AG09309 (cell line): Measurements from ENCODE around the gene PCYT2.
A peak's percentile ranks its signal among the peaks of the same experiment; 100 is the strongest.

Experiments used
- DNase-seq: peaks from one replicate; pipeline ENCODE4 v3.0.0-alpha.2; 2010; ENCODE audit warnings: low read depth
- H3K4me3 ChIP-seq: 2 replicates; pipeline ENCODE4 v1.5.1; 2011; ENCODE audit warnings: mild to moderate bottlenecking, low read depth, low read length, moderate library complexity; ENCODE audit not compliant: control insufficient read depth
- CTCF ChIP-seq: IDR thresholded peaks from 2 replicates; pipeline ENCODE4 v1.5.1; 2011; ENCODE audit warnings: mild to moderate bottlenecking, low read depth, low read length, inconsistent platforms; ENCODE audit not compliant: insufficient read depth, control insufficient read depth; ENCODE audit errors: missing control alignments

Gene PCYT2

GRCh38 chr17:81905424-81905875 is 5.7 kb downstream of the PCYT2 start:
- DNase-seq = no peak
- no peak for TF ChIP-seq CTCF
- H3K4me3 ChIP-seq = no peak overlapping the region

- DNase-seq = no peak
- no peak for TF ChIP-seq CTCF
- no peak overlapping the region for H3K4me3 ChIP-seq
Observed at GRCh38 chr17:81904600-81905423, 6.4 kb downstream of the PCYT2 start.

GRCh38 chr17:81903896-81904599 is 7.2 kb downstream of the PCYT2 start:
- TF ChIP-seq CTCF = no peak
- no peak for DNase-seq
- H3K4me3 ChIP-seq = no peak overlapping the region

- DNase-seq = no peak
- no peak for TF ChIP-seq CTCF
- H3K4me3 ChIP-seq = no peak overlapping the region
Observed at GRCh38 chr17:81903415-81903831, 7.8 kb downstream of the PCYT2 start.

GRCh38 chr17:81902653-81903414 is 8.4 kb downstream of the PCYT2 start:
- DNase-seq = no peak
- no peak overlapping the region for H3K4me3 ChIP-seq
- no peak for TF ChIP-seq CTCF

GRCh38 chr17:81902023-81902652 is 9.1 kb downstream of the PCYT2 start, which contains the start of gene NPB:
NPB (plus strand) TSS chr17:81902238; CDS start chr17:81902278, 40 bp downstream.
- TF ChIP-seq CTCF = no peak
- H3K4me3 ChIP-seq = peak within 1 kb of the TSS; percentile 6; the same call in 1 of the 2 replicates
- DNase-seq = no peak
